ENCODE measurements around the gene SLC6A12.

The SLC6A12 gene

DNA sequence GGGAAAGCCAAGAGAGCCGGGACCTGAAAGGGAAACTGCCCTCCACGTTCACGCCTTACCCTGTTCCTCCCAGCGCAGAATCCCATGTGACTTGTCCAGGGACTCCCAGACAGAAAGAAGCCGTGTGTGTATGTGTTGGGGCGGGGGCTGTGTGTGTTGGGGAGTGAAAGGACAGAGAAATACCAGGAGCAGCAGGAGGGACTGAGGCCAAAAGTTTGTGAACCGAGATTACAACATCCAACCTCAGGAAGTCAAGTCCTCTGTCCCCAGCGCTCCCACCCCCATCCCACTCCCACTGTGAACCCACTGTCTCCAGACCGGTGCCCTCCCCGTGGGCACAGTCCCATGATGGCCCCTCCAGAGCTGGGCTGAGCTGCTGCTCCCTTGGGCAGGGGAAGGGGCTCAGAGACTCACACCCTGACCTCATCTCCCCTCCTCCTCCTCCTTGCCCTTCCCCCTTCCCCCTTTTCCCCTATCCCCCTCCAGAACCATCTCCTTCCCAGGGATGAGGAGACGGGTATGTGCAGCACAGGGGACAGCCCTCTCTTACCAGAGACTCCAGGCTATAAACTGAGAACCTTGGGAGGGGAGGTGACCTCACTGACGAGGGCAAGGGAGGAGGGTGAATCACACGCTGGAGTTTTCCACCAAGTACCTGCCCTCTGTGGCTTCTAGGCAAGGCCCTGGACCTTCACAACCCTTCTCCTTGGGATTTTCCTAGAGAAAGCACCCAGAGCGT lies at the start of gene SLC6A12:
SLC6A12 (minus strand) TSS at position 155 of the 739 bp plus-strand sequence. CDS start 4,171 bp downstream, outside the sequence.
- H3K27ac ChIP-seq: no peak within 1 kb of the TSS
- no peak for TF ChIP-seq ZFX (IDR thresholded peaks at IDR 0.05; ENCODE audit: borderline replicate concordance)
- TF ChIP-seq, protein P1, sequence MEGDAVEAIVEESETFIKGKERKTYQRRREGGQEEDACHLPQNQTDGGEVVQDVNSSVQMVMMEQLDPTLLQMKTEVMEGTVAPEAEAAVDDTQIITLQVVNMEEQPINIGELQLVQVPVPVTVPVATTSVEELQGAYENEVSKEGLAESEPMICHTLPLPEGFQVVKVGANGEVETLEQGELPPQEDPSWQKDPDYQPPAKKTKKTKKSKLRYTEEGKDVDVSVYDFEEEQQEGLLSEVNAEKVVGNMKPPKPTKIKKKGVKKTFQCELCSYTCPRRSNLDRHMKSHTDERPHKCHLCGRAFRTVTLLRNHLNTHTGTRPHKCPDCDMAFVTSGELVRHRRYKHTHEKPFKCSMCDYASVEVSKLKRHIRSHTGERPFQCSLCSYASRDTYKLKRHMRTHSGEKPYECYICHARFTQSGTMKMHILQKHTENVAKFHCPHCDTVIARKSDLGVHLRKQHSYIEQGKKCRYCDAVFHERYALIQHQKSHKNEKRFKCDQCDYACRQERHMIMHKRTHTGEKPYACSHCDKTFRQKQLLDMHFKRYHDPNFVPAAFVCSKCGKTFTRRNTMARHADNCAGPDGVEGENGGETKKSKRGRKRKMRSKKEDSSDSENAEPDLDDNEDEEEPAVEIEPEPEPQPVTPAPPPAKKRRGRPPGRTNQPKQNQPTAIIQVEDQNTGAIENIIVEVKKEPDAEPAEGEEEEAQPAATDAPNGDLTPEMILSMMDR (IDR thresholded peaks at IDR 0.05): no peak

DNA sequence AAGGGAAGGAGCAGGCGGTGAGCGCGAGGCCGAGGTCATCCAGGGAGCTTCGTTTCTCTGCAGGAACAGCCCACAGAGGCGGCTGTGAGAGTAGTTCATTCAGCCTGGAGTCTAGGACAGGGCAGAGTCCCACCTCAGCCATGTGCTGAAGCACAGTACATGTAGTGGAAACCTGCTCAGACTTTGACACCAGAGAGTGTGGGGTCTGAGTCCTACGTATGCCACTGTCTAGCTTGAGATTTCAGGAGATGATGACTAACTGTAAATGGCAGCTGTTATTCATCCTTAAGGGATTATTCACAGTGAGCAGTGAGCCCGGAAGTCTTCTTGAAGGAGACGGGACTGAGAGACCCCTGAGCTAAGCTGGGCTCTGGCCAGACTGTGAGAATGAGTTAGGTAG lies 49.6 kb upstream of the SLC6A12 start:
- no peak overlapping the region for H3K27ac ChIP-seq
- TF ChIP-seq, protein P1 (IDR thresholded peaks at IDR 0.05): no peak

DNA sequence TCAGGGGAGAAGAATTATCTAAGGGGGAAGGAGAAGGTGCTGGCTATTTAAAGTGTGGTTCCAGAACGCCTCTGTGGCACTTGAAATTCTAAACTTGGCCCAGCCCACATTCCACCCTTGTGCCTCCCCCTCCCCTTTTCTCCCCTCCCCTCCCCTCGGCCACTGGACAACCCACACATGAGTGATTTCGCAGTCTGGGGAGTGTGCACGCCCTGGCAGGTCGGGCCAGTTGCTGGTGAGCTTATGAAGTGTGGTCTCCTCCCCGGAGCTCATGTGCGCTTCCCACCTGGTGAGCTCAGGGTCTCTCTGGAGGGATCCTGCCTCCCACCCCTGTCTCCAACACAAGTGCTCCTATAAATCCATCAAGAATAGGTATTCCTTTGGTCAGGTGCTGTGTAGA lies 48.9 kb upstream of the SLC6A12 start, which contains the start of gene SLC6A13:
SLC6A13 (minus strand) TSS at position 20 of the 400 bp plus-strand sequence. CDS start 2,784 bp downstream, outside the sequence.
- TF ChIP-seq, protein P1 (IDR thresholded peaks at IDR 0.05): no peak
- no peak for TF ChIP-seq ZFX (IDR thresholded peaks at IDR 0.05; ENCODE audit: borderline replicate concordance)
- no peak within 1 kb of the TSS for H3K27ac ChIP-seq

DNA sequence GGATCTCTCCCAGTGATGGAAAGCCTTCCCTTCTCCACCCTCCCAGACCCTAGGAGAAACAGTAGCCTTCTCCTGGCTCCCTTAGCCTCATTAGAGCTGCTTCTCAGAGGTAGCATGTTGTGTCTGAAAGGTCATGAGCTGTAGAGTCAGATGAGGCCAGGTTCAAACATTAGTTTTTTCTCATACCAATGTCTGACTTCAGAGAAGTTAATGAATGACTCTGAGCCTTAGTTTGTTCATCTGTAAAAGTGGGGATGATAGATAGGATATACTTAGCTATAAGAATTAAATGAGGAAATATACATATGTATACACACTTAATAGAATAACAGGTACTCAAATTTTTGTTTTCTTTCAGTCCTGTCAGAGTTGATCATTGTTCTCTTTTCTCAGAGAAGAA lies 48.2 kb upstream of the SLC6A12 start:
- H3K27ac ChIP-seq: no peak overlapping the region
- TF ChIP-seq, protein P1 (IDR thresholded peaks at IDR 0.05): no peak
- no peak for TF ChIP-seq ZFX (IDR thresholded peaks at IDR 0.05; ENCODE audit: borderline replicate concordance)

DNA sequence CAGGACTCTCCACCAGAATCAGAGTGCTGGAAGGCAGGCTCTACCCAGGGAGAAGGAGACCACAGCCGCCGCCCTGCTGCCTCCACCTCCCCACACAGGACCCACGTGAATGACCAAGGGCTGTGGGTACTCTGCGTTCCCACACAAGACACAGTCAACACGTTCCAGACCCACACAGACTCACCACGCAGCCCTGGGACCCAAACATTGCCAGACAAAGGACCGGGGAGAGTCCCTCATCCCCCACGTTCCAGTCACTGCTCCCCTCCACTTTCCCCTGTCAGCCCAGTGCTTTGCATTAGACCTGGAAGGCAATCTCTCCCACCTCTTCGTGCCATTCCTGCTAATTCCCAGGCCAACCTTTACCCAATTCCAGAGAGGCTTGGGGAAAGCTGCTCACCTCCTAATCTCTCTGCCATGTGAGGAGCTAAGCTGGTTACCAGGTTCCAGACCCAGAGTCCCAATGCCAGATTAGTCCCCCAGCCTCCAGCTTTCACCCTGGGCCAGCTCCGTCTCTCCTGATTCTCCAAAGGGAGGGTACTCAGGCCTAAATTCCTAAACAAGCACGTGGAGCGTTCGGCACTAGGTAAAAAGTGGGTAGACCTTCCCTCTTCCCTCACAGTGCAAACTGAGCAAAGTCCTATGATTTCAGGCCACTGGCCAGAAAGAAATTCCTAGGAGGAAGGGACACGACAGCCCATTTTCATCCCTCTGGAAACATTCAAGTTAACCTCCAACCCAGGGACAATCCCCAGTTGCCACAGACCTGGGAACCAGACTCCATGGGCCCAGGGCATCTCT lies 43.8 kb upstream of the SLC6A12 start:
- TF ChIP-seq, protein P1 (IDR thresholded peaks at IDR 0.05): no peak
- TF ChIP-seq ZFX (IDR thresholded peaks at IDR 0.05; ENCODE audit: borderline replicate concordance): no peak
- H3K27ac ChIP-seq: no peak overlapping the region

DNA sequence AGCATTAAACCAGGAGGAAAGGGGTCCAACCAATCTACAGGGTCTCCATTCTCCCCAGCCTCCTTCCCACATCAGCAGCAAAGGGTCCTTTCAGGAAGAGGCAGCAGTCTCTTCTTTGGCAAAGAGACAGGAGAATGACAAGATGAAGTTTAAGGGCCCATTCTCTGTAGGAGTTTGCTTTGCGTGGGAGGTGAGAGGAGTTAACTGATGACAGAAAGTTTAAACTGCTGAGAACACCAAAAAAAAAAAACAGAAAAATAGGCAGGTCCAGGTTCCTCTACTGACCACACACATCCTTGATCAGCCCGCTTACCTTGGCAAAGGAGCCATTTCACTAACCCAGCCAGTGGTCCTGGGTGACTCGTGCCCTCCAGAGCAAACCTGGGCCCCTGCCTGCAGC lies 43.0 kb upstream of the SLC6A12 start:
- TF ChIP-seq, protein P1 (IDR thresholded peaks at IDR 0.05): no peak
- no peak overlapping the region for H3K27ac ChIP-seq

DNA sequence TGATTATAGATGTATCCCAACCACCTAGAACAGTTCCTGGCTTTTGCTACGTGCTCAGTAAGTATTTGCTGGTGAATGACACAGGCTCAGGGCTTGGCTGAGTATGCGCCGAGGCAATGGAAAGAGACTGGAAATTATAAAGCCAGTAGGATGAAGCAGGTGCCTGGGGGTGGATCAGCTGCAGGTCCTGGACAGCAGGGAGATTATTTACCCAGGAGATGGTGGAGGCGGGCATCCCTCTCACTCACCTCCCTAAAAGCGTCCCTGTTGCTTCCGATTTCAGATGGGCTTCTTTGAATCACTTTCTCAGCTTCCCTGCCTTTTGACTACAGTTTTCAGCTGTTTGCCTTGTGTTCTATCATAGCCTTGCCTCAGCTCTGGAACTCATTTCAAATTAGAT lies 42.3 kb upstream of the SLC6A12 start:
- no peak for TF ChIP-seq ZFX (IDR thresholded peaks at IDR 0.05; ENCODE audit: borderline replicate concordance)
- TF ChIP-seq, protein P1 (IDR thresholded peaks at IDR 0.05): no peak
- no peak overlapping the region for H3K27ac ChIP-seq

Measured in 22Rv1 (cell line).